Fibroblast of the aortic adventitia (primary cell): ENCODE data around the gene ANO8. TPM values are rescaled to one million over a fixed set of nuclear protein-coding genes. Genes with fewer than 3 reads are reported as not detected.

Experiments used
- DNase-seq: peaks from one replicate; pipeline ENCODE4 v3.0.0-alpha.2; 2010; ENCODE audit warnings: low read depth
- H3K4me3 ChIP-seq: 2 replicates; pipeline ENCODE4 v1.5.1; 2011; ENCODE audit warnings: low read depth, mild to moderate bottlenecking, control low read depth, low read length, moderate library complexity
- total RNA-seq: library from RNA; depleted of rRNA; stranded (reverse); fragments of >200 nt; gene quantifications from 2 replicates; pipeline ENCODE4 v1.2.3, GENCODE V29; 2012; ENCODE audit warnings: low replicate concordance
- TF ChIP-seq, protein P1 (sequence below): IDR thresholded peaks from 2 replicates; pipeline ENCODE4 v1.5.1; 2011; ENCODE audit warnings: mild to moderate bottlenecking, low read length, control low read depth, inconsistent platforms; ENCODE audit not compliant: insufficient read depth

Gene ANO8
- total RNA-seq, 1 donor, result 6.1 TPM

- peak; percentile 89 for DNase-seq
- TF ChIP-seq, protein P1, sequence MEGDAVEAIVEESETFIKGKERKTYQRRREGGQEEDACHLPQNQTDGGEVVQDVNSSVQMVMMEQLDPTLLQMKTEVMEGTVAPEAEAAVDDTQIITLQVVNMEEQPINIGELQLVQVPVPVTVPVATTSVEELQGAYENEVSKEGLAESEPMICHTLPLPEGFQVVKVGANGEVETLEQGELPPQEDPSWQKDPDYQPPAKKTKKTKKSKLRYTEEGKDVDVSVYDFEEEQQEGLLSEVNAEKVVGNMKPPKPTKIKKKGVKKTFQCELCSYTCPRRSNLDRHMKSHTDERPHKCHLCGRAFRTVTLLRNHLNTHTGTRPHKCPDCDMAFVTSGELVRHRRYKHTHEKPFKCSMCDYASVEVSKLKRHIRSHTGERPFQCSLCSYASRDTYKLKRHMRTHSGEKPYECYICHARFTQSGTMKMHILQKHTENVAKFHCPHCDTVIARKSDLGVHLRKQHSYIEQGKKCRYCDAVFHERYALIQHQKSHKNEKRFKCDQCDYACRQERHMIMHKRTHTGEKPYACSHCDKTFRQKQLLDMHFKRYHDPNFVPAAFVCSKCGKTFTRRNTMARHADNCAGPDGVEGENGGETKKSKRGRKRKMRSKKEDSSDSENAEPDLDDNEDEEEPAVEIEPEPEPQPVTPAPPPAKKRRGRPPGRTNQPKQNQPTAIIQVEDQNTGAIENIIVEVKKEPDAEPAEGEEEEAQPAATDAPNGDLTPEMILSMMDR, result peak; percentile 90
- peak overlapping the region; percentile 67 for H3K4me3 ChIP-seq
These were observed 42.2 kb downstream of the ANO8 start for GRCh38 chr19:17292301-17293074.

DNA sequence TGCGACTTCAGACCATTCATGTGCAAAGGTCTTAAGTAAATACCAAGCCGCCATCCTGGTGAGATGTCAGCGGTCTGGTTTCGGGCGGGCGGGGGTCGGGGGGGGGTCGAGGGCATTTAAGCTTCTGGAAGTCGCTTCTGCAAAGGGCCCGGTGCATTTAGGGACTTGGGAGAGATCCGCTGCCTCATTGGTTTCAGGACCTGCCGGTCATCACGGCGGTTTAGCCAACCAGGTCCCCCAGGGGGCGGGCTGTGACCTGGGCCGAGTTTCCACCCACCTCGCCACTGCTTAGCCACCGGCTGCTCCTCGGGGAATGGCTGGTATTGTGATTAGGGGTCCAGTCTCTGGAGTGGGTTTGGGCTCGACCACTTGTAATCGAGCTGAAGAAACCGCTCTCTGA lies 45.2 kb downstream of the ANO8 start:
- TF ChIP-seq, protein P1, result no peak
- peak; percentile 91 for DNase-seq
- no peak overlapping the region for H3K4me3 ChIP-seq

GRCh38 chr19:17286752-17287151 lies 47.9 kb downstream of the ANO8 start:
- H3K4me3 ChIP-seq, result no peak overlapping the region
- no peak for DNase-seq
- TF ChIP-seq, protein P1, result no peak

- no peak overlapping the region for H3K4me3 ChIP-seq
- no peak for DNase-seq
- TF ChIP-seq, protein P1, result no peak
These were observed 48.4 kb downstream of the ANO8 start for GRCh38 chr19:17286263-17286662.

DNA sequence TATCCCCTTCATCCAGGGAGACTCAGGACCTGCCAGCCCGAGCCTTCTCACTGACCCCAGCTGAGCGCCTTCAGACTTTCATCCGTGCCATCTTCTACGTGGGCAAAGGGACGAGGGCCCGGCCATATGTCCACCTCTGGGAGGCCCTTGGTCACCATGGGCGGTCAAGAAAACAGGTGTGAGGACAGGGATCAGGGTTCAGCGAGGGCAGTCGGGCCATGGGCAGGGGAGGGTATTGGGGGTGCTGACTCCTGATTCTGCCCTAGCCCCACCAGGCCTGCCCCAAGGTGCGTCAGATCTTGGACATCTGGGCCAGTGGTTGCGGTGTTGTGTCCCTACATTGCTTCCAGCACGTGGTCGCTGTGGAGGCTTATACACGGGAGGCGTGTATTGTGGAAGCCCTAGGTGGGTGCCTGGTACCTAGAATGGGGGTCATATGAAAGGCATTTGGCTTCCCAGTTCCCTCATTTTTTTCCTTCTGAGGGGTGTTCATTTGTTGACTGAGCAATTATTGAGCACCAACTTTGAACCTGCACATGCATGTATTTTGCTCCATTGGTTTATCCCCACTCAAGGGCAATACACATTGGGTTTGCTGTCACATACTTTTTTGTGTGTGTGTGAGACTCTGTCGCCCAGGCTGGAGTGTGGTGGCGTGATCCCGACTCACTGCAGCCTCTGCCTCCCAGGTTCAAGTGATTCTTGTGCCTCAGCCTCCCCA lies 49.1 kb downstream of the ANO8 start:
- TF ChIP-seq, protein P1, result no peak
- no peak overlapping the region for H3K4me3 ChIP-seq
- no peak for DNase-seq

- no peak overlapping the region for H3K4me3 ChIP-seq
- no peak for DNase-seq
- TF ChIP-seq, protein P1, result no peak
These were observed 51.1 kb downstream of the ANO8 start for GRCh38 chr19:17283504-17283996.
